KG1 (cell line): ENCODE results near the gene PRKG1.
"Not testable (repeated sequence)": the region's sequence is repeated elsewhere in the genome, so short reads cannot be mapped to it uniquely, and the experiment has no call there.

Experiments used
- DNase-seq: peaks from one replicate; lab custom pipeline; 2025; lab: John Stamatoyannopoulos, UW

PRKG1 gene

DNA sequence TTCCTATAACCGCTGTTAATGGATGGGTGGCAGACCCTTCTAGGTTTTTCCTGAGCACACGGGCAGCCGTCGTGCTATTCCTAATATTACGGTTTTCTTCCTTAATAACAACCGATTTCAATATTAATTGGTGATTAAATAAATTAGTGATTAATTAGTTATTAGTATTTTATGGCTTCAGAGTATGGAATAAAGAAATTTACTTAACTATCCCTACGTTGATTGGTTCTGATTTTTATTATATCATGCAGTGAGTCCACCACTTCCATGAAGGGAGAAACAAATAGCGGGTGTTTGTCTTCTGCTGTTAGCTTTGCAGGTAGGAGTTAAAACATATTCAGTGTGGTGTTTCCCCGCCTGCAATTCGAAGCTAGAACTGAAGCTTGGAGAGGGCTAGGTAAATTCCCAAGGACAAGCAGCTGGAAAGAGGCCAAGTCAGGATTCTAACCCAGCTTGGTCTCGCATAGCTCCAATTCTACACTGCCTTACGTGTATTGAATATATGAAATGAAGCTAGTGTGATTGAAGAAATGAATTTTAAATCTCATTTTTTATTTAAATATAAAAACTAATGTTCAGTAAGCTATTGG, 626.0 kb downstream of the PRKG1 start:
- DNase-seq, result no peak

DNA sequence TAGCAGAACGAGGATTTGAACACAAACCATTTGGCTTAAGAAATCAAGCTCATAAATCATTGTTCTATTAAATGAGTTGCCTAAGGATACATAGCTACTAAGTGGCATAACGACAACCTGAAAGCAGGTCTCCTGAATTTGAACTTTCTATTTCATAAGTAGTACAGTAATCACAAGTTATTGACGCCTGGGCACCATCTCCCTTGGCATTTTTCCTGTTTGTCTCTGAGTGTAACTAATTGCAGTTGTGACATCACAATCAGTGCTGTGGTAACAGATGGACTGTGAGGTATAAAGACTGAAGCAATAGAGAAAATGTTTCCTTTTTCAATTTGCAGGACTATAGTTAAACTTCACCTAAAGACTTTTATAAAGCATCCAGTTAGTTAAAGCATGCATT, 631.5 kb downstream of the PRKG1 start:
- DNase-seq, result no peak

DNA sequence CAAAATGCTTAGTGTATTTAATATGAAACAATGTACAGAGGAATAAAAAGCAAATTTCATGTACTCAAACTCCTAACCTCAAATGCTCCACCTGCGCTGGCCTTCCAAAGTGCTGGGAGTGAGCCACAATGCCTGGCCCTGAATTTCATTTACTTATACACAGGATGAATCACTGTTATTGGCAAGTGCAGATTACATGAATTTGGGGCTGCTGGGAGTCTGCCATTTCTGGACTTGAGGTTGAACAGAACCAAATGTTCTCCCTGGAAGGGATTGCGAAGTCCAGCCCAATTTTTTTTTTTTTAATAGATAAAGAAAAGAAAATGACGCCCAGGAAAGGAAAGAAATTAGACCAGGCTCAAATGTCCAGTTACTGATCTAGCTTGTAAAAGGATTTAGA, 631.9 kb downstream of the PRKG1 start:
- DNase-seq, result no peak

DNA sequence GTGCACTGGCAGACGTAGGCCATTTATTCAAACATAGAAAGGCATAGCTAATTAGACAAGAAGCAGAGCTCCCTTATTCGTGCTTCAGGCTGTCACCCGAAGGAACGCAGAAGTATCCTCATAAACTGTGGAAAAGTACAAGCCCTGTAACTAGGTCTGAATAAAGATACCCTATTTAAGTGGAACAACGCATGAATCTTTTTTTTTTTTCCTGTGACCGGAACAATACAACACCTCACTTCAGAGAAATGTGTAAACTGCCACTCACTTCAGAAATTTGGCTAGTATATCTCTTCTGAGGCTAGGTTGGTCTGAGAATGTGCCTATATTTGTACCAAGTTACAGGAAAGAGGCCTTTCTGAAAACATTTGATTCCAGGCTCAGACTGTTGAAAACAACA, 633.1 kb downstream of the PRKG1 start:
- no peak for DNase-seq

DNA sequence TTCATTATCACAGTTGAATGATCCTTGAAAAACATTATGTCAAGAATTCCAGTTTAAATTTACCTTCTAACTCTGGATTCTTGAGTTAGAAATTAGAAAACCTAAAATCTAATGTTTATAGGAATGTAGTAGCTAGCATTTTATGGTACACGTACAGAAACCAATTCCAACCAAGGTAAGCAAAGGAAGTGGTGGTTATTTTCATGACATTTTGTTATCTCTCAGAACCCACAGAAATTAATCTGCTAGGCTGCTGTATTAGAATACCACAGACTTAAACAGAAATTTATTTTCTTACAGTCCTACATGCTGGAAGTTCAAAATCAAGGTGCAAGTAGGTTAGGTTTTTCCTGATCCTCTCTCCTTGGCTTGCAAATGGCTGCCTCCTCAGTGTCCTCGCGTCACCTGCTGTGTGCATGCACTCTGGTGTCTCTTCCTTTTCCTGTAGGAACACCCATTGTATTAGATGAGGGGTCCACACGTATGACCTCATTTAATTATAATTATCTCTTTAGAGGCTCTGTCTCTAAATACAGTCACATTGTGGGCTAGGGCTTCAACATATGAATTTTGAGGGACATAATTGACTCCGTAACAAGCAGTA, 633.6 kb downstream of the PRKG1 start:
- no peak for DNase-seq

DNA sequence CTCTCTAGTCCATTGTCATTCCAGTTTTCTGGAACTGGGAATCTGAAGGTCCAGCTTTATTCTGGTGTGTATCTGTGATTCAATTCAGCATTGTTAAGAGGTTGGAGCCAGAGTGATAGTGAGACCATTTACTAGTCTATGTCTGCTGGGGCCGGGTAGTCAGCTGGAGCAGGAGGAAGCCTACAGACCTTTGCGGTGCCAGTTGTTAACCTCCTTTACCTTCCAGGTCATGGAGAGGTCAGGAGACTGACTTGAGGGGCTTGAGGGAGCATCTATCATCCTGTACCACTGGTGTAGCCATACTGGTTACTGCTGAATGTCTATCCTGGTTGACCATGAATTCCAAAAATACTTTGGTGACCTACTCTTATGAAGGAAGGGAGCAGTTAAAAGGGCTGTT, 634.3 kb downstream of the PRKG1 start:
- DNase-seq, result no peak

DNA sequence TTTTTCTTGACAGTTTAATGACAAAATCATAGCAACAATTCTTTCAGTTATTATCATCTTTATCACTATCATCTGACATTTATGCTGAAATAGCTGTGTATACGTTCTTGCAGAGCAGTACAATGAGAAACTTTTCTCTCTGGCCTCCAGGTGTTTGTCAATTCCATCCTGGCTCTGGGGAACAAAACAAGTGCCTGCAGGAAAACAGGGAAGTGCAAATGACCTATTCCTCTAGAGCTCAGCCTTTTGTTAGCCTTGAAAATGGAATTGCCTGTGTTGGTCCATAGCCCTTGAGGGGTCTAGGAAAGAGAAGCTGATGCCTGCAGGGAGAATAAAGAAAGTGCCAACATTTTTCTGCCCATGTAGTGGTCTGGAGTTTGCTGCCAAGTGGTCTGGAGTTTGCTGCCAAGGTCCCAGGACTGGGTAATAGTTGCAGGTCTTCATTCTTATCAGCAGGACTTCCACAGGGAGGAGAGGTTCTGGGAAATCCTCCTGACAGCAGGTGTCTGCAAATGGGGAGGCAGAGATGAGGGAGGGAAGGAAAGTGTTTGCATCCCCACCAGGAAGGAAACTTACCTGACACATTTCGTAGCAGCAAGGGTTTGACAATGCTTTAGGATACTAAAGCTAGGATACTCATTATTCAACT, 635.2 kb downstream of the PRKG1 start:
- DNase-seq, result no peak

DNA sequence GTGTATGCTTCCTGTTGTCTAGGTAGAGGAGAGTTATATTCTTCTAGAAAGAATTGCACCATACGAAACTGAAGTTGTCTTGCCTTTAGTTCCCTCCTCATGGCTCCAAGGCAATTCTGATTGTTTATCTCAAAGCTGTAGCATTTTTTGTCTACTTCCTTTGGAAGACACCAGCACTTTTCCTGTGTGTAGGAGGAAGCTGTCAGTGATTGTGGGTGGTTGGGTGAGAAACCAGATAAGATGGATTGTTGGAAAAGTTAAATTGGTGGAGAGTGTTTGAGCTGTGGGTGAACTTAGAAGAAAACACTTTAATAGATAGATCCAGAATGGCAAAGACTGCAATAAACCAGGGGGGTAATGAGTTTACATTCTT, 637.2 kb downstream of the PRKG1 start:
- DNase-seq, result no peak

DNA sequence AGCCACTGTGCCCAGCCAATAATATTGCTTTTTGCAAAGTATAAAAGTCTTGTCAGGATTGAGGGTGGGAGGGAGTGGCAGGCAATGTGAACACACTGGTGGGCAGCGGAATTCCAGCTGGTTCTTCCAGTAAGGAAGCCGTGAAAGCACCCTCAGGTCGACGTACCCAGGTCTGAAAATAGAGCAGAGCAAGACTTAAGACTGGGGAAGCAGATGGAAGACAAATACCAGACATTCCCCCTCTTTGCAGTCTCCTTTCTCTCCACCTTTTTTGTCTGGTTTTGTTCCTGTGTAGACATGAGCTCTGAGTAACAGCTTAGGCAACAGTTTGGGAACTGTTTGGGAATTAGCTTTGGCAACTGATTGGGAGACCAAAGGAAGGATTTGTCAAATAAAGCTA, 642.7 kb downstream of the PRKG1 start:
- no peak for DNase-seq

DNA sequence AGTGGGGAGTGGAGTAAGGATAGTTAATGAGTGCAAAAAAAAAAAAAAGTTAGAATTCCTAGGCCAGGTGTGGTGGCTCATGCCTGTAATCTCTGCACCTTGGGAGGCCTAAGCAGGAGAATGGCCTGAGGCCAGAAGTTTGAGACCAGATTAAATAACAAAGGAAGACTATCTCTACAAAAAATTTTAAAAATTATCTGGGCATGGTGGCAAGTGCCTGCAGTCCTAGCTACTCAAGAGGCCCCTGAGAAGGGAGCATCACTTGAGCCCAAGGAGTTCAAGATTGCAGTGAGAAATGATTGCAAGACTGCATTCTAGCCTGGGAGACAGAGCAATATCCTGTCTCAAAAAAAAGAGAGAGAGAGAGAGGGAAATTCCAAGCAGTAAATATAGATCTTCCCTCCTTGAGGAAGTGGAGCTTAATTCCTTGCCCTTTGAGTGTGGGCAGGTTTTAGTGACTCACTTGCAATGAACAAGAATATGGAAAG, 644.6 kb downstream of the PRKG1 start:
- no peak for DNase-seq

DNA sequence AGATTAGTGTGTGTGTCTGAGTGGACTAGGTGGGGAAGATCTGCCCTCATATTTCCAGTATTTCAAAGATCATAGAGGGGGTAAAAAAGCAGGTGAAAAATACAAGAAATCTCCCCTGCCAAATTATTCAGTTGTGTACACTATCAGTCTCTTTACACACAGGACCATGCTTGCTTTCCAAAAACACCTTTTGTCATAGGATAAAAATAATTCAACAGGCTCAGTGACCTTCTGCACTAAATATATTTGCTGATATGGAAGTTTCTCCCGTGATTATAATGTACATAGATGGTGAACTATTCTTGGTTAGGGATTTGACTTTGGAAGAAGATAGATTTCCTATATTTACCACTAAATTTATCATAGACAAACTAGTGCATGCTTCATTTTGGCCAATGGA, 649.8 kb downstream of the PRKG1 start:
- no peak for DNase-seq

DNA sequence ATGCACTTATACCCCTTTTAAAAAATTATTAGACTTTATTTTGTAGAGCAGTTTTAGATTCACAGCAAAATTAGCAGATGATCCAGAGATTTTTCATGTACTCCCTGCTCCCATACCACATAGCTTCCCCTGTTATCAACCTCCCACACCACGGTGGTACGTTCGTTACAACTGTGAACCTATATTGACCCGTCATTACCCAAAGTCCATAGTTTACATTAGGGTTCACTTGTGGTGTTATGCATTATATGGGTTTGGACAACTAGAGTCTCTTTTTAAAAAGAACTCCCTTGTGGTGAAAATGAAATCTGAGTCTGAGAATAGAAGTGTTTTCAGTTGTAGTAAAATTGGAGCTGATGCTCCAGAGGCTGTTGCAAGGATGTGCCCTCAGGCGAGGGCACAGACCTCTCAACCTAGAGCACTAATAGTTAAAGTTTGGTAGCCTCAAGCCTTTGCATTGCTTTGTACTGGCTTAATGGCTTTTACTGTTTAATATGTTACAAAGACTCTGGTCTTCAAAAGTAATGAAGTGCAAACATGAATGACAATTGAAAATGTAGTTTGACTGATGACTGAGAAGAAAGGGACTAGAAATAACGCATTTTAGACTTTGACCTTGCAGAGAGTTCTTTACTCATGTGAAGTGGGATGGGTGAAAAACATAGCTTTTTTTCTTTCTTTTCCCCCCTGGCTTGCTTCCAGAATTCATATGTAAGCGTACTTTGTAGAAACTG, 655.7 kb downstream of the PRKG1 start:
- DNase-seq, result no peak

DNA sequence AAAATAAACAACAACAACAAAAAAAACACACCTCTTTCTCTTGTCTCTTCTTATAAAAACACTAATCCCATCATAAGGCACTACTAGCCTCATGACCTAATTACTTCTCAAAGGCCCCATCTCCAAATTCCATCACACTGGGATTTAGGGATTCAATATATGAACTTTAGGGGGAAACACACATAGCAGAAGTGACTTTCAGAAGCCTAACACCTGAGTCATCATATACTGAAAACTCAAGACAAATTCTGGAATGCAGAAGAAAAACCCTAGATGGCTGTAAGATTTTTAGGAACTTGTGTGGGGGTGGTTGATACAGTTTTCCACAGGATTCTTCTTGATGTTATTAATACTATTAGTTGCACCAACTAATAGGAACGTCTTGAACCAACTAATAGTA, 658.8 kb downstream of the PRKG1 start:
- no peak for DNase-seq

DNA sequence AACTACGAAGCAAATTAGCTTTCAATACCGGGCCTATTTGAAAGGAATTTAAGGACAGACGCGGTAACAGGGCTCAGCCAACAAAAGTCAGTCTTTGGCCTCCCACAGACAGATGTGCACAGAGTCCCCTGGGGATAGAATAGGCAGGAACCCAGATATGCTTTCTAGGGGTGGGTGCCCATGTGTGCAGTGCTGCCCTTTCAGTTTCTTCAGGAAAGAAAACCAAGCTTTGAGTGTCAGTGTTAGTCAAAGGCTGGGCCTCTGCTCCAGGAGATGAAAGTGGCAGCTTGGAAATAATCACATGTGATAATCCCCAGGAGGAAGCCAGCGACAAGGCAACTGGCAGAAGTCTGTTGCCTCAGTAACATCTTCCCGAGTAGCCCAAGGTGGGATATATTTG, 668.9 kb downstream of the PRKG1 start:
- DNase-seq, result no peak

DNA sequence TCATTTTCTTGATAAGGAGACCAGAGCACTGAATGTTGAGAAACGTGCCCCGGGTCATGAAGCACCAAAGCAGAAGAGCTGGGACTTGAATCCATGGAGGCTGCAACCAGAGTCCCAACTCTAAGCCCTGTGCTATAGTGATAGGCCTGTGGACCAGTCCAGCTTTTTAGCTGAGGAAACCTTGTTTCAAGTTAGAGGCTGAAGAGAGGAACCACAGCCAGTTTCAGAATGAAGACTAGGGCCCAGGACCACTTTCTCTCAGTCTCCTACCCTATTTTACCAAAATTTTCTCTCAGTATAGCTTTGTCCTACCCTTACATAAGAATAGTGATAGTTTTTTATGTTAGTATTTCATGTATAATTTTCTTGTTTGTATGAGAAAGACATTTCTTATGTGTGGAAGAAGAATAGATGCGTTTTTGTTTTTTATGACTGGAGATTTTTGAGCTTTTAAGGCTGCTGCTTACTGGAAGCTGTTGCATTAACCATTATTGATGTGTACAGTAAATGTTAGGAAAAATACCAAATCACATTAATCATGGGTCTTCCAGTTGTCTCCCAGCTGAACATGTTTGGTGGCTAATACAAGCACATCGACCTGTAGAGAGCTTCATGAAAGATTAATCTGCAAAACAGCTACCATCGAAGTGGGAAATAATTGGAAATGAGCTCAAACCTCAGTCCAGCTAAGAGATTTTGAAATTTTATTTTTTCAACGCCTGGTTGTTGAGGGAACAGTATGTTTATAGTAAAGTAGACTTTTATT, 670.1 kb downstream of the PRKG1 start:
- DNase-seq, result no peak

DNA sequence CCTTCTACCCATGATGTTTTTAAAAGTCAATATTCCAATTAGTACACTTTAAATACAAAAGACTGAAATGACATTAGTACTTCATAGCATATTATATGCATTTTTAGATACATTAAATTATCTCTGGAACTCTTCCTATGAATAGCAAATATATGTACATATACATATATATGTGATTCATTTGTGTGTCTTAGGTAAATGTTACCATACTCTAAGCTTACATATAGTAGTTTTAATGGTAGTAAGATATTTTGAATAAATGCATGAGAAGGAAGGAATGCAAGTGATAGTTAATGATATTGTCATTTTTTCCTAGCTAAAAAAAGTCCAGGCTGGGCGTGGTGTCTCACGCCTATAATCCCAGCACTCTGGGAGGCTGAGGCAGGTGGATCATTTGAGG, 671.1 kb downstream of the PRKG1 start:
- DNase-seq, result no peak

DNA sequence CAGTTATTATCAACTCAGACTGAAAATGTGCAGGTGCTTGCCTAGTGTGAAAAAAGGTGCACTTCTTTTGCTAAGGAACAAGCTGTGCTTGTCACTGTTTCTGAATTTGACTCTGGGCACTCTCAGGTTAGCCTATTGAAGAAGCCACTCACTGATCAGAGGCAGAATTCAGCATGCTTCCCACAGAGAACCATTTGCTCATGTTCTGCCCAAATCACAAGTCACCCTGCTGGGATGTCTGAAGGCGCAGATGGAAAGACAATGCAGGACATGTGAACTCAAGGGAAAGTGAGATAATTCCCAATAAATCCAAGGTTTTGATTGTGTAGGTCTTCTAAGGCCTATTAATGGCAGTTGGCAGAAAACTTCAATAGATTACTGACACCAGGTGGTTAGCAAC, 672.9 kb downstream of the PRKG1 start:
- no peak for DNase-seq

DNA sequence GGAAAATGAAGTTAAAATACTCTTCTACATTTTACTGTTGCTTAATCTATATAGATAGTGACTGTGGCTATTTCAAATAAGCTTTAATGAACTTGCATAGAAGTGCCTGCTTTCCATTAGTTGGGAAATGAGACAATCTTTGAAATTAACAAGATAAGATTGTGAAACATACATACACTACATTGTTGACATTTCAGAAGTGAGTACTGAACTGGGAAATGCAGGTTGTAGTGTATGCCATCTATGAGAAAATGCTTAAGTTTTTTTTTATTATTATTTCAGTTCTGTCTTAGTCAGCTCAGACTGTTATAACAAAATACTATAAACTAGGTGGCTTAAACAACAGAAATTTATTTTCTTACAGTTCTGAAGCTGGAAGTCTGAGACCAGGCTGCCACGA, 674.7 kb downstream of the PRKG1 start:
- no peak for DNase-seq

DNA sequence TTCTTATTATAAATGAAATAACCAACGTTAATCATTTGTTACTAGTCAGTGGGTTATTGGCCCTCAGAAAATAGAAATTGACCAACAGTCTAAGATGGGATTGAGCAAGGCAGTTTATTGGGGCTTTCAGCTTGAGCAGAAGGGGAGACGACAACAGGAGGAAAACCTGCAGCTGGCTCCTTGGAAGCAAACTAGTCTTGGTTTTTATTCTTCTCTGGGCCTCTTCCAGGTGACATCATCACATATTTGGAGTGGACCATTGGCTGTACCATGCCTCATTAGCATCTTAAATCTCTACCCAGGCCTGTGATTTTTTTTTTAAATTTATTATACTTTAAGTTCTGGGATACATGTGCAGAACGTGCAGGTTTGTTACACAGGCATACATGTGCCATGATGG, 684.1 kb downstream of the PRKG1 start:
- no peak for DNase-seq

DNA sequence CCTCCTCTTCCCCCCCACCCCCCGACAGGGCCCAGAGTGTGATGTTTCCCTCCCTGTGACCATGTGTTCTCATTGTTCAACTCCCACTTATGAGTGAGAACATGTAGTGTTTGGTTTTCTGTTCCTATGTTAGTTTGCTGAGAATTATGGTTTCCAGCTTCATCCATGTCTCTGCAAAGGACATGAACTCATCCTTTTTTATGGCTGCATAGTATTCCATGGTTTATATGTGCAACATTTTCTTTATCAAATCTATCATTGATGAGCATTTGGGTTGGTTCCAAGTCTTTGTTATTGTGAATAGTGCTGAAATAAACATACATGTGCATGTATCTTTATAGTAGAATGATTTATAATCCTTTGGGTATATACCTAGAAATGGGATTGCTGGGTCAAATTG, 684.6 kb downstream of the PRKG1 start:
- not testable (repeated sequence) for DNase-seq

DNA sequence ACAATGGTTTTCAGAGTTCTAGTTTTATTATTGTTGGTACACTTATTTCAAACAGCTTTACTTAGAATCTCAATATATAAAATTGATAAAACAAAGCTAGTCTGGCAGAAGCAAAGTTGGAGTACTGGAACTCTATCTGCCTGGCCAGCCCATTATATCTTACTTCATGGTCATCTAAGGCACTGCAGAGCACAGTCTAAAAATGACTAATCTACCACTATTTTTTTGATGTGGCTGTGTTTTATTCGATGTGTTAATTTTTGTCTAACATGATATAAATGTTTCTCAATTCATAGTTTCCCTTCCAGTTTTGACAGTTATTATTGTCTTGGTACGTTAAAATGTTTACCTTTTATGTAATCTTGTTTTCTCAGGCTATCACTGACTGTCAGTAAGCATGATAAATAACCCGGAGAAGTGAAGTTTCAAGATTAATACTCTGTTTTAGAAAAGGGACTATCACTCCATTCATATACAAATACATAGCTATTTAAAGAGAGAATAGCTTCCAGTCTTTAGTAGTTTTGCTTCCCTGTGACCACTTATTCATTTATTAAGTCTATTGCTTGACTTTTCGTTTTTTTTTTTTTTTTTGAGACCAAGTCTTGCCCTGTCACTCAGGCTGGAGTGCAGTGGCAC, 685.7 kb downstream of the PRKG1 start:
- DNase-seq, result no peak
